ENCODE data around the gene ATP2C2.

The ATP2C2 gene

DNA sequence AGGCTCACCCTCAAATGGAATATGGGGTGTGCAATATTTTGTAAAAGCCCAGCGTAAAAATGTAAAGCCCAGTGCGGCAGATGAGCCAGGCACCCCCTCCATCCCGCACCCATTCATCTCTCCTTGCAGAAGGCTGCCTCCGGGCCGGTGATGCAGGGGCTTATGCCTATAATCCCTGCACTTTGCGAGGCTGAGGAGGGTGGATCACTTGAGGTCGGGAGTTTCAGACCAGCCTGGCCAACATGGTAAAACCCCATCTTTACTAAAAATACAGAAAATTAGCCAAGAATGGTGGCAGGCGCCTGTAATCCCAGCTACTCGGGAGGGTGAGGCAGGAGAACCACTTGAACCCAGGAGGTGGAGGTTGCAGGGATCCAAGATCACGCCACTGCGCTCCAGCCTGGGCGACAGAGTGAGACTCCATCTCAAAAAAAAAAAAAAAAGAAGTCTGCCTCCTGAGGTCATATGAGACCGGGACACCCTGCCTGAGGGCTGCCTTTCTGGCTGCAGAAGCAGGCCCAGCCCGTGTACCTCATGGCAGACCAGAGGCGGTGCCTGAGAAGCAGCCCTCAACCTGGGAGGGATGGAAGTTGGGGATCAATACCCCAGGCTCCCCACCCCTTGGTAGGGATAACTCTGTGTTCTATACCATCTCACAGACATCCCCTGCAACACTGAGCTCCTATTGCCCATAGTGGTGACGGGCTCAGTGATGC, 17.5 kb upstream of the ATP2C2 start:
- DNase-seq (ENCODE audit: low read depth) = no peak
- no peak overlapping the region for H3K4me3 ChIP-seq (ENCODE audit: low read length)
- TF ChIP-seq, protein P1, sequence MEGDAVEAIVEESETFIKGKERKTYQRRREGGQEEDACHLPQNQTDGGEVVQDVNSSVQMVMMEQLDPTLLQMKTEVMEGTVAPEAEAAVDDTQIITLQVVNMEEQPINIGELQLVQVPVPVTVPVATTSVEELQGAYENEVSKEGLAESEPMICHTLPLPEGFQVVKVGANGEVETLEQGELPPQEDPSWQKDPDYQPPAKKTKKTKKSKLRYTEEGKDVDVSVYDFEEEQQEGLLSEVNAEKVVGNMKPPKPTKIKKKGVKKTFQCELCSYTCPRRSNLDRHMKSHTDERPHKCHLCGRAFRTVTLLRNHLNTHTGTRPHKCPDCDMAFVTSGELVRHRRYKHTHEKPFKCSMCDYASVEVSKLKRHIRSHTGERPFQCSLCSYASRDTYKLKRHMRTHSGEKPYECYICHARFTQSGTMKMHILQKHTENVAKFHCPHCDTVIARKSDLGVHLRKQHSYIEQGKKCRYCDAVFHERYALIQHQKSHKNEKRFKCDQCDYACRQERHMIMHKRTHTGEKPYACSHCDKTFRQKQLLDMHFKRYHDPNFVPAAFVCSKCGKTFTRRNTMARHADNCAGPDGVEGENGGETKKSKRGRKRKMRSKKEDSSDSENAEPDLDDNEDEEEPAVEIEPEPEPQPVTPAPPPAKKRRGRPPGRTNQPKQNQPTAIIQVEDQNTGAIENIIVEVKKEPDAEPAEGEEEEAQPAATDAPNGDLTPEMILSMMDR (IDR thresholded peaks at IDR 0.05; ENCODE audit: insufficient read depth, low read depth, low read length, missing control alignments) = no peak

DNA sequence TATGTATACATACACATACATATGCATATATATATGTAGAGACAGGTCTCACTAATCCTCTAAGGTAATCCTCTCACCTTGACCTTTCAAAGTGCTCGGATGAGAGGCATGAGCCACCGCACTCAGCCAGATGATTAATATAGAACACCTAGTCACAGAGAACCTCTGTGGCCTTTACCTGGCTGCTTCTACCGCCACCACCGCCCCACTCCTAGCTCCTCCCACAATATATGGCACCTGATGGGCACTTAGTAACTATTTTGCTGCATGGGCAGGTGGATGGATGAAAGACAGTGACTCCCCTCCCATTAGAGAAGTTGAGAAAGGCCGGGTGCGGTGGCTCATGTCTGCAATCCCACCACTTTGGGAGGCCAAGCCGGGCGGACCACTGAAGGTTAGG, 16.7 kb upstream of the ATP2C2 start:
- H3K4me3 ChIP-seq (ENCODE audit: low read length) = no peak overlapping the region
- TF ChIP-seq, protein P1 (IDR thresholded peaks at IDR 0.05; ENCODE audit: insufficient read depth, low read depth, low read length, missing control alignments) = no peak
- DNase-seq (ENCODE audit: low read depth) = no peak

DNA sequence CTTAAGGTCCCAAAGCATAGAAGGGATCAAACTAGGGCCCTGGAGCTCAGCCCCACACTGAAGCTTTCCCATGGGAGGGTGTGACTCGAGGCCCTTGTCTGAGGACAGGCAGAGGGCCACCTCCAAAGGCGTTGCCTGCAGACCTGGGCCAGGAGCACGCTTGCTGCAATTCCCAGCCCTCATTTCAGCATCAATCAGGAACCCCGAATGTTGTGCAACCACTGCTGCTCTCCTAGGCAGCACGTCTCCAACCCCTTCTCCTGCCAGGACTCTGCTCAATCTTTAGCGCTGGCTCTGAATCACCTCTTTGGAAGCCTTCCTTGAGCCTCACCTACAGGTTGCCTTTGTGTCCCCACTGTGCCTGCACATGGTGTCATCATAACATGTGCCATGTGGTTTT, 14.0 kb upstream of the ATP2C2 start:
- DNase-seq (ENCODE audit: low read depth) = peak; percentile 59
- TF ChIP-seq, protein P1 (IDR thresholded peaks at IDR 0.05; ENCODE audit: insufficient read depth, low read depth, low read length, missing control alignments) = no peak
- no peak overlapping the region for H3K4me3 ChIP-seq (ENCODE audit: low read length)

DNA sequence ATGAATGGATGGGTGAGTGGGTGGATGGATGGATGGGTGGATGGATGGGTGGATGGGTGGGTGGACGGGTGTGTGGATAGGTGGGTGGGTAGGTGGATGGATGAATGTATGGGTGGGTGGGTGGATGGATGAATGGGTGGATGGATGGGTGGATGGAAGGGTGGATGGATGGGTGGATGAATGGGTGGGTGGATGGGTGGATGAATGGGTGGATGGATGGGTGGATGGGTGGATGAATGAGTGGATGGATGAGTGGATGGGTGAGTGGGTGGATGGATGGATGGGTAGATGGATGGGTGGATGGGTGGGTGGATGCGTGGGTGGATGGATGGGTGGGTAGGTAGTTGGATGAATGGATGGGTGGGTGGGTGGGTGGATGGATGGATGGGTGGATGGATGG, 13.2 kb upstream of the ATP2C2 start:
- TF ChIP-seq, protein P1 (IDR thresholded peaks at IDR 0.05; ENCODE audit: insufficient read depth, low read depth, low read length, missing control alignments) = no peak
- DNase-seq (ENCODE audit: low read depth) = no peak
- no peak overlapping the region for H3K4me3 ChIP-seq (ENCODE audit: low read length)

DNA sequence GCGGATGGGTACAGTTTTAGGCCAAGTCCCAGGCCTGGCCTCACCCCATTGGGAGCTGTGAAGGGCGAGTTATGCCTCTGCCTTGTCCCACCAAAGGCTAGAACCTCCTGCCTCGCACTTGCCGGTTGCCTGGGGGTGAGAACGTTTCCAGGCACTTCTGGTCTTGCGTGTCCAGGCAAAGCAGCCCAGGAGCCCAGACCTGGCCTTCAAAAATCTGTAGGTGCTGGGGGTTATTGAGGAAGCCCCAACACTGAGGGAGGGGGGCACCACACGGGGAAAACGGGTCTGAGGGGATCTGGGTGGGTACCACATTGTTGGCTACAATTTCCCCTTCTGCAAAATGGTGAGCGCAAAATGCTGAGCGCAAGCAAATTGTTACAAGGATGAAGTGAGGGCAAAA, 12.2 kb upstream of the ATP2C2 start:
- TF ChIP-seq, protein P1 (IDR thresholded peaks at IDR 0.05; ENCODE audit: insufficient read depth, low read depth, low read length, missing control alignments) = no peak
- no peak for DNase-seq (ENCODE audit: low read depth)

DNA sequence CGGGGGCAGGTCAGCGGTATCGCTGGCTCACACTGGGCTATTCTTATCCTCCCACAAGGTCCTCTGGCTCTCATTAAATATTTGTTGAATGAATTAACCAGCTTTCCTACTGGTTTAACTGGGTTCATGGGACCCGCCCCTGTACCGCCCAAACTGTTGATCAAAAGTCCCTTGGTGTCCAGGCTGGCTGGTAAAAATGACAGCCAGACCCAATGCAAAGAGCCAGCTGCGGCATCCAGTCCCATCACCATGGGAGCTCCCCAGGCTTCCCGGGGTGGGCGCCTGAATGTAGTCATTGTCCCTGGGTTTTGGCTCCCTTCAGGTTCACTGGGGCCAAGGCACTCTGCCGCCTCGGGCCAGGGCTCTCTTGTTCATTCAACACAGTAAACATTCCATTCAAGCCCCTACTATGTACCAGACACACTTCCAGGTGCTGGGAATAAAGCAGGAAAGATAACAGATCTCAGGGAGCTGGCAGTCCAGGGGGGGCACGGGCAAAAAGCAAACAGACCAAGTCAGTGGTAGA, 11.7 kb upstream of the ATP2C2 start:
- H3K4me3 ChIP-seq (ENCODE audit: low read length) = no peak overlapping the region
- TF ChIP-seq, protein P1 (IDR thresholded peaks at IDR 0.05; ENCODE audit: insufficient read depth, low read depth, low read length, missing control alignments) = no peak
- peak; percentile 57 for DNase-seq (ENCODE audit: low read depth)

More for the DNA sequence above, 12.2 kb upstream of the ATP2C2 start:
- H3K4me3 ChIP-seq (ENCODE audit: low read length) = no peak overlapping the region

DNA sequence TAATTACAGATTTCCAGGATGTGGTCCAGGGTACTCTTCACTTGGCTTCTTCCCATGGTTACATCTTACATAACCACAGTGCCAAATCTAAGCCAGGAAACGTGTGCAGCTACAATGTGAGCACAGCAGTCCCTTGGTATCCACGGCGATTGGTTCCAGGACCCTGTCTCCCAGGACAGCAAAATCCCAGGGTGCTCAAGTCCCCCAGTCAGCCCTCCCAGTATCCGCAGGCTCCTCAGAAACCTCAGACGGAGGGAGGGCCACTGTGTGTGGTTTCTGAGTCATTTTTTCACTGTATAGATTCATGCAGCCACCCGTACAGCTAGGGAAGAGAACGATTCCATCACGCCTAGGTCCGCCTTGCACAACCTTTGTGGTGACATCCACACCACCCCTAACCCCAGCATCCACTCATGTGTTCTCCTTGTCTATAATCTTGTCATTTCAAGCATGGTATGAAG, 11.1 kb upstream of the ATP2C2 start:
- TF ChIP-seq, protein P1 (IDR thresholded peaks at IDR 0.05; ENCODE audit: insufficient read depth, low read depth, low read length, missing control alignments) = no peak
- no peak overlapping the region for H3K4me3 ChIP-seq (ENCODE audit: low read length)
- peak; percentile 90 for DNase-seq (ENCODE audit: low read depth)

Measured in epithelial cell of esophagus (primary cell).